ENCODE measurements around the gene PCCA.
"Not testable (repeated sequence)": the region's sequence is repeated elsewhere in the genome, so short reads cannot be mapped to it uniquely, and the experiment has no call there.

Gene PCCA

GRCh38 chr13:100305398-100305797 lies 216.5 kb downstream of the PCCA start:
- no peaks in the 10 kb centered on the region for H3K27me3 ChIP-seq (ENCODE audit: control insufficient read depth, insufficient read depth, low read length)
- no peak overlapping the region for H3K9ac ChIP-seq (ENCODE audit: low read depth, low read length)
- no peak overlapping the region for H3K4me3 ChIP-seq (ENCODE audit: low read depth, low read length)
- peak overlapping the region; percentile 35 for H3K27ac ChIP-seq (ENCODE audit: low read depth, low read length)
- no peaks in the 10 kb centered on the region for H3K9me3 ChIP-seq (ENCODE audit: control insufficient read depth, insufficient read depth, low read length)
- peaks cover 21% of the 10 kb centered on the region for H3K4me1 ChIP-seq (ENCODE audit: control insufficient read depth, insufficient read depth, low read length)
- peaks cover 12% of the 10 kb centered on the region for H3K36me3 ChIP-seq (ENCODE audit: control insufficient read depth, insufficient read depth, low read length)

DNA sequence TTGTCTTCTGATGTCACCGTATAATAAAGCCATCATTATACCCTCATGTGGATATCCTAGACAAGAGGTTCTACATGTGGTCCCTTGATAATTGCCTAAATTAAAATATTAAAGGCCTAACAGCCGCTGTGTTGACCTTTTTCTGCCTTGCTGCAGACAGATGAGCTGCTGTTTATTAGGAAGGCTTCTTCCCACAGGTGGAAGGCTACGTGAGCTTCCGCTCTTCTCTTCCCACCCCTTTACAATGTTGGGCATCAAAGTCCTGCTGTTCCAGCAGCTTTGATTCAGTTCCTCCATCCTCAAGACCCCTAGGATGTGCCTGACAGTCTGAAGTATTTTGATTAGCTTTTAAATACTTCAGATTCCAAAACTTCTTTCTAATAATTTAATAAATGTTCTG lies 217.1 kb downstream of the PCCA start:
- H3K27ac ChIP-seq (ENCODE audit: low read depth, low read length), result peak overlapping the region; percentile 56
- peaks cover 12% of the 10 kb centered on the region for H3K36me3 ChIP-seq (ENCODE audit: control insufficient read depth, insufficient read depth, low read length)
- H3K4me1 ChIP-seq (ENCODE audit: control insufficient read depth, insufficient read depth, low read length), result peaks cover 21% of the 10 kb centered on the region
- H3K27me3 ChIP-seq (ENCODE audit: control insufficient read depth, insufficient read depth, low read length), result no peaks in the 10 kb centered on the region
- no peak overlapping the region for H3K9ac ChIP-seq (ENCODE audit: low read depth, low read length)
- H3K4me3 ChIP-seq (ENCODE audit: low read depth, low read length), result no peak overlapping the region
- no peaks in the 10 kb centered on the region for H3K9me3 ChIP-seq (ENCODE audit: control insufficient read depth, insufficient read depth, low read length)

DNA sequence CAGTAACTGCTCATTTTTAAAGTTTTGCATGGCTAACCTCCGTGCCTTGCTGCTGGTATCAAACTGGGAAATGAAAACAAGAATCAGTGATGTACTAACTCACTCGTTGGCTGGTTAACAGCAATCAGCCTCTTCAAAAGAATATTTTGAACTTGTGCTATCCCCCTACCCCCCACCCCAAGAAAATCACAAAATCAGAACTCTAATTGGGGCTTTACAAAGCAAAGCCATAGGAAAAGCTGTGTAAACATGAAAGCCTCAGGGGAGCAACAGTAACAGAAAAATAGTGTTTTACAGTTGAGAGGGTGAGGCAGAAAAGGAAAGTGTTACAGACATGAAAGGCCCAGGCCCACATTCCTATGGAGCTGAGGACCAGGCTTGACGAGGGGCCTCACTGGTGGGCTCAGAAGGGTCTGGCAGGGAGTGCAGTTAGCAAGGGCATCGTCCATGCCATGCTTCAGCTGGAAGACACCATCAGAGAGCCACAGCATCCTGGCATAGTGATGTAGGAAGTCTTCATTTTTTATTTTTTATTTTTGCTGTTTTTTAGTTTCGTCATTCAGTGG lies 217.6 kb downstream of the PCCA start:
- no peak overlapping the region for H3K9ac ChIP-seq (ENCODE audit: low read depth, low read length)
- peaks cover 18% of the 10 kb centered on the region for H3K4me1 ChIP-seq (ENCODE audit: control insufficient read depth, insufficient read depth, low read length)
- peak overlapping the region; percentile 56 for H3K27ac ChIP-seq (ENCODE audit: low read depth, low read length)
- no peak overlapping the region for H3K4me3 ChIP-seq (ENCODE audit: low read depth, low read length)
- H3K9me3 ChIP-seq (ENCODE audit: control insufficient read depth, insufficient read depth, low read length), result no peaks in the 10 kb centered on the region
- no peaks in the 10 kb centered on the region for H3K27me3 ChIP-seq (ENCODE audit: control insufficient read depth, insufficient read depth, low read length)
- H3K36me3 ChIP-seq (ENCODE audit: control insufficient read depth, insufficient read depth, low read length), result peaks cover 12% of the 10 kb centered on the region

GRCh38 chr13:100314132-100314910 lies 225.4 kb downstream of the PCCA start:
- Histone ChIP-seq H3K4me1 (ENCODE audit: control insufficient read depth, insufficient read depth, low read length) (peaks cover 7% of the 10 kb centered on the region; the same call in 1 of the 2 replicates), H3K36me3 (ENCODE audit: control insufficient read depth, insufficient read depth, low read length) (peaks cover 7% of the 10 kb centered on the region), H3K4me3 (ENCODE audit: low read depth, low read length) (no peak overlapping the region), H3K27ac (ENCODE audit: low read depth, low read length) (no peak overlapping the region), H3K9me3 (ENCODE audit: control insufficient read depth, insufficient read depth, low read length) (no peaks in the 10 kb centered on the region), H3K27me3 (ENCODE audit: control insufficient read depth, insufficient read depth, low read length) (no peaks in the 10 kb centered on the region), H3K9ac (ENCODE audit: low read depth, low read length) (no peak overlapping the region)

DNA sequence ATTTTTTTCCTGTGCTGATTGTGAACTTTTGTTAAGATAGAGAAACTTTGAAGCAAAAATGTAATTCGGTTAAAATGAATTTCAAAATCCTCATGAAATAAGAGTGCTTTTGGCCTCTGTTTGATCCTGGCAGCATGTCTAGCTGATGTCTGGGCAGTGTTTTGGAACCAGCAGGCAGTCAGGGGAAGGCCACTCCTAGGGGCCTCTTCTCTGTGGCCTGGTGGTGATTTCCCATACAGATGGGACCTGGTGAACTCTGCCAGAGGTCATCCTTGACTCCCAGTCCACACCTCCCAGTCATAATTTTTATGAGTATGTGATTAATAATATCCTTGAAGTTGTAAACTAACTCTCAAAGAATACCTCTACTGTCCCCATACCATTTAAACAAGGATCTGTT lies 226.6 kb downstream of the PCCA start:
- Histone ChIP-seq H3K27ac (ENCODE audit: low read depth, low read length) (no peak overlapping the region), H3K9me3 (ENCODE audit: control insufficient read depth, insufficient read depth, low read length) (no peaks in the 10 kb centered on the region), H3K4me1 (ENCODE audit: control insufficient read depth, insufficient read depth, low read length) (peaks cover 7% of the 10 kb centered on the region; the same call in 1 of the 2 replicates), H3K27me3 (ENCODE audit: control insufficient read depth, insufficient read depth, low read length) (no peaks in the 10 kb centered on the region), H3K9ac (ENCODE audit: low read depth, low read length) (no peak overlapping the region), H3K36me3 (ENCODE audit: control insufficient read depth, insufficient read depth, low read length) (0 out of 2 replicates have a peak, but pooled peaks cover 3% of the 10 kb centered on the region), H3K4me3 (ENCODE audit: low read depth, low read length) (no peak overlapping the region)

GRCh38 chr13:100318473-100318872 lies 229.6 kb downstream of the PCCA start:
- H3K4me1 ChIP-seq (ENCODE audit: control insufficient read depth, insufficient read depth, low read length); H3K9ac ChIP-seq (ENCODE audit: low read depth, low read length); H3K4me3 ChIP-seq (ENCODE audit: low read depth, low read length); H3K9me3 ChIP-seq (ENCODE audit: control insufficient read depth, insufficient read depth, low read length); H3K27me3 ChIP-seq (ENCODE audit: control insufficient read depth, insufficient read depth, low read length); H3K27ac ChIP-seq (ENCODE audit: low read depth, low read length): not testable (repeated sequence)
- H3K36me3 ChIP-seq (ENCODE audit: control insufficient read depth, insufficient read depth, low read length), result peaks cover 13% of the 10 kb centered on the region; the same call in 1 of the 2 replicates

DNA sequence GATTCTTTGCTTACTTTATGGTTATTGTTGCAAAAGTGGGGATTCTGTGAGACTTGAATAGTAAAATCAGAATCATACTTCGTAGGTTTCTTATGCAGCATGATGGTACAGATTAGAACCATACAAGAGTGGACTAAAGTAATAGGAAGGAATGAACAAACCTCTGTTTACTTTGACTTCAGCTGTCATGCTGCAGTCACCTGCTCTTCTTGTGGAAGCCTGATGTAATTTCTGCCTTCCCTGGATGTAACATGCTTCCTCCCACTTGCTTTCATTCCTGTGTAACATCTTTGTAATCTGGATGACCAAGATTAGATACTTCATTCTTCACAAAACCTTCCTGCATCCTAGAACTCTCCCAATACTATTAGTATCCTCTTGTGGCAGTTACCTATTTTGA lies 235.0 kb downstream of the PCCA start:
- peaks cover 35% of the 10 kb centered on the region for H3K36me3 ChIP-seq (ENCODE audit: control insufficient read depth, insufficient read depth, low read length)
- H3K9me3 ChIP-seq (ENCODE audit: control insufficient read depth, insufficient read depth, low read length), result no peaks in the 10 kb centered on the region
- H3K27ac ChIP-seq (ENCODE audit: low read depth, low read length), result no peak overlapping the region
- H3K4me1 ChIP-seq (ENCODE audit: control insufficient read depth, insufficient read depth, low read length), result no peaks in the 10 kb centered on the region
- no peaks in the 10 kb centered on the region for H3K27me3 ChIP-seq (ENCODE audit: control insufficient read depth, insufficient read depth, low read length)
- H3K9ac ChIP-seq (ENCODE audit: low read depth, low read length), result no peak overlapping the region
- H3K4me3 ChIP-seq (ENCODE audit: low read depth, low read length), result no peak overlapping the region

DNA sequence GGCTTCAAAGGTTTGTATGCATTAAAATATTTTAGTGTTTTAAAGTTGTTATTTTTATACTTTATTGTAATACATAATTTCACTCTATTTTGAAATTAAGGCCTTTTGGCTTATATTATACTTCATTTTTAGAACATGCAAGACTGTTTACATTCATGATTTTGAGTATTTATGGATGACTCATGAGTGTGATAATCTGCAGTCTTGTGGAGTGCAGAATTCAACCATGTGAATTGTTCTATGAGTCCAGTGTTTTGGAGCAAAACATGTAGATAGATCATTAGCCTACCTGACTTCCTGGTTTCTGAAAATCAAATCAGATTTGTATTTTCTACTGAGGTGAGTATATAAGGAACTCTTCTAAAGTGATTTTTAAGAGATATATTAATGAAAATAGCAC lies 241.8 kb downstream of the PCCA start:
- Histone ChIP-seq H3K27me3 (ENCODE audit: control insufficient read depth, insufficient read depth, low read length) (no peaks in the 10 kb centered on the region), H3K9me3 (ENCODE audit: control insufficient read depth, insufficient read depth, low read length) (peaks cover 2% of the 10 kb centered on the region; the same call in 1 of the 2 replicates), H3K27ac (ENCODE audit: low read depth, low read length) (no peak overlapping the region), H3K36me3 (ENCODE audit: control insufficient read depth, insufficient read depth, low read length) (peaks cover 34% of the 10 kb centered on the region), H3K9ac (ENCODE audit: low read depth, low read length) (no peak overlapping the region), H3K4me3 (ENCODE audit: low read depth, low read length) (no peak overlapping the region), H3K4me1 (ENCODE audit: control insufficient read depth, insufficient read depth, low read length) (no peaks in the 10 kb centered on the region)

DNA sequence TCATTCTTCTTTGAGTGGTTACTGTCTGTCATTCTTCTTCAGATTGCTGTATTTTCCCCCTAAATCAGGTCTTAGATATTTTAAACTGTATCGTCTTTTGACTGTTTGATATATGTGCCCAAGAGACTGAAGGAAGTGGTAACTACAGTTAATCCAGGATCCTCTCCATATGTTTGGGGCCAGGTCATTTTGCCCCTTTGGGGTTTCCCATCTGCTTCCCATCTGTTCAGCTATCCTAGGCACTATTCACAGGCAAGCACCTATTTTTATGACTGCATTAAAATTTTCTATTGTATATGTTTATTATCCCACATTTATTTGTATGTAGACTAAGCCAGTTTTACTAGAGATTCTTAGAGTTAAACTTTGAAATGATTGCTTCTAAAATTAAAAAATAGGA lies 244.2 kb downstream of the PCCA start:
- Histone ChIP-seq H3K27ac (ENCODE audit: low read depth, low read length) (no peak overlapping the region), H3K9ac (ENCODE audit: low read depth, low read length) (no peak overlapping the region), H3K27me3 (ENCODE audit: control insufficient read depth, insufficient read depth, low read length) (no peaks in the 10 kb centered on the region), H3K9me3 (ENCODE audit: control insufficient read depth, insufficient read depth, low read length) (peaks cover 2% of the 10 kb centered on the region; the same call in 1 of the 2 replicates), H3K36me3 (ENCODE audit: control insufficient read depth, insufficient read depth, low read length) (peaks cover 27% of the 10 kb centered on the region), H3K4me1 (ENCODE audit: control insufficient read depth, insufficient read depth, low read length) (0 out of 2 replicates have a peak, but pooled peaks cover 3% of the 10 kb centered on the region), H3K4me3 (ENCODE audit: low read depth, low read length) (no peak overlapping the region)

GRCh38 chr13:100334214-100334613 lies 245.3 kb downstream of the PCCA start:
- H3K27ac ChIP-seq (ENCODE audit: low read depth, low read length), result no peak overlapping the region
- no peak overlapping the region for H3K4me3 ChIP-seq (ENCODE audit: low read depth, low read length)
- H3K4me1 ChIP-seq (ENCODE audit: control insufficient read depth, insufficient read depth, low read length), result 0 out of 2 replicates have a peak, but pooled peaks cover 3% of the 10 kb centered on the region
- H3K36me3 ChIP-seq (ENCODE audit: control insufficient read depth, insufficient read depth, low read length), result peaks cover 25% of the 10 kb centered on the region
- H3K27me3 ChIP-seq (ENCODE audit: control insufficient read depth, insufficient read depth, low read length), result no peaks in the 10 kb centered on the region
- H3K9ac ChIP-seq (ENCODE audit: low read depth, low read length), result no peak overlapping the region
- peaks cover 2% of the 10 kb centered on the region; the same call in 1 of the 2 replicates for H3K9me3 ChIP-seq (ENCODE audit: control insufficient read depth, insufficient read depth, low read length)

- Histone ChIP-seq H3K36me3 (ENCODE audit: control insufficient read depth, insufficient read depth, low read length) (peaks cover 34% of the 10 kb centered on the region), H3K4me1 (ENCODE audit: control insufficient read depth, insufficient read depth, low read length) (0 out of 2 replicates have a peak, but pooled peaks cover 3% of the 10 kb centered on the region), H3K9ac (ENCODE audit: low read depth, low read length) (no peak overlapping the region), H3K27me3 (ENCODE audit: control insufficient read depth, insufficient read depth, low read length) (no peaks in the 10 kb centered on the region), H3K9me3 (ENCODE audit: control insufficient read depth, insufficient read depth, low read length) (peaks cover 2% of the 10 kb centered on the region; the same call in 1 of the 2 replicates), H3K27ac (ENCODE audit: low read depth, low read length) (no peak overlapping the region), H3K4me3 (ENCODE audit: low read depth, low read length) (no peak overlapping the region)
Observed at GRCh38 chr13:100336795-100337516, 248.1 kb downstream of the PCCA start.

All from HUES48 (cell line).